ENCODE results near the gene ZSWIM8.

- TF ChIP-seq, protein P1, sequence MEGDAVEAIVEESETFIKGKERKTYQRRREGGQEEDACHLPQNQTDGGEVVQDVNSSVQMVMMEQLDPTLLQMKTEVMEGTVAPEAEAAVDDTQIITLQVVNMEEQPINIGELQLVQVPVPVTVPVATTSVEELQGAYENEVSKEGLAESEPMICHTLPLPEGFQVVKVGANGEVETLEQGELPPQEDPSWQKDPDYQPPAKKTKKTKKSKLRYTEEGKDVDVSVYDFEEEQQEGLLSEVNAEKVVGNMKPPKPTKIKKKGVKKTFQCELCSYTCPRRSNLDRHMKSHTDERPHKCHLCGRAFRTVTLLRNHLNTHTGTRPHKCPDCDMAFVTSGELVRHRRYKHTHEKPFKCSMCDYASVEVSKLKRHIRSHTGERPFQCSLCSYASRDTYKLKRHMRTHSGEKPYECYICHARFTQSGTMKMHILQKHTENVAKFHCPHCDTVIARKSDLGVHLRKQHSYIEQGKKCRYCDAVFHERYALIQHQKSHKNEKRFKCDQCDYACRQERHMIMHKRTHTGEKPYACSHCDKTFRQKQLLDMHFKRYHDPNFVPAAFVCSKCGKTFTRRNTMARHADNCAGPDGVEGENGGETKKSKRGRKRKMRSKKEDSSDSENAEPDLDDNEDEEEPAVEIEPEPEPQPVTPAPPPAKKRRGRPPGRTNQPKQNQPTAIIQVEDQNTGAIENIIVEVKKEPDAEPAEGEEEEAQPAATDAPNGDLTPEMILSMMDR (conservative IDR thresholded peaks at IDR 0.05 in 1 of 2, IDR thresholded peaks at IDR 0.05 in 1 of 2; ENCODE audit: low read depth in 1 of 2, low read length in 2 of 2) = no peak
- TF ChIP-seq EZH2 (IDR thresholded peaks at IDR 0.05; ENCODE audit: low read length, missing control alignments) = no peak
Measured at GRCh38 chr10:73798087-73798486, 12.7 kb downstream of the ZSWIM8 start.
